SU-DHL-6 (cell line): ENCODE measurements around the gene AKR1C1.

ENCODE experiments used
- EZH2phosphoT487 ChIP-seq: fragments of 200-600 bp; sonication (generic), shearing (Covaris generic); conservative IDR thresholded peaks from 2 replicates; pipeline ENCODE4 v1.6.1; 2018; ENCODE audit warnings: mild to moderate bottlenecking, antibody characterized with exemption, low read length, moderate library complexity, mixed read lengths
- TF ChIP-seq, protein P1 (sequence below): fragments of 200-600 bp; sonication (generic); IDR thresholded peaks from one replicate; pipeline ENCODE4 v1.5.1; 2017; ENCODE audit warnings: antibody characterized with exemption, mild to moderate bottlenecking, low read length, moderate library complexity; ENCODE audit not compliant: insufficient read depth, poor library complexity, severe bottlenecking

DNA sequence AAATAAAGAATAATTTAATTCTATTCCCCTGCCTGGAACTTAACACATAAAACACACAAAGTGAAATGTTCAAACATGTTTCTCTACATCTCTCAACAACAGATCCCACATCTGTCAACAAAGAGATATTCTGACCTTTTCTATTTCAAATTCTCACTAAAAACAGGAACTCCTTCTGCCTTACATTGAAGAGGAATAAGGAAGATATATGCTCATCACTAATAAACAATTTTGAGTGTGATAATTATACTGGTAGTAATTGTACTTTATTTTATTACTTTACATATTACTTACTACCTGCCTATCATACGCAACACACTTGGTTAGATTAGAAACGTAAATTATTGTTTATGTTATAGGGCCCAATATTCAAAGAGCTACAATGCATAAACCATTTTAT lies 27.0 kb downstream of the AKR1C1 start:
- TF ChIP-seq, protein P1, sequence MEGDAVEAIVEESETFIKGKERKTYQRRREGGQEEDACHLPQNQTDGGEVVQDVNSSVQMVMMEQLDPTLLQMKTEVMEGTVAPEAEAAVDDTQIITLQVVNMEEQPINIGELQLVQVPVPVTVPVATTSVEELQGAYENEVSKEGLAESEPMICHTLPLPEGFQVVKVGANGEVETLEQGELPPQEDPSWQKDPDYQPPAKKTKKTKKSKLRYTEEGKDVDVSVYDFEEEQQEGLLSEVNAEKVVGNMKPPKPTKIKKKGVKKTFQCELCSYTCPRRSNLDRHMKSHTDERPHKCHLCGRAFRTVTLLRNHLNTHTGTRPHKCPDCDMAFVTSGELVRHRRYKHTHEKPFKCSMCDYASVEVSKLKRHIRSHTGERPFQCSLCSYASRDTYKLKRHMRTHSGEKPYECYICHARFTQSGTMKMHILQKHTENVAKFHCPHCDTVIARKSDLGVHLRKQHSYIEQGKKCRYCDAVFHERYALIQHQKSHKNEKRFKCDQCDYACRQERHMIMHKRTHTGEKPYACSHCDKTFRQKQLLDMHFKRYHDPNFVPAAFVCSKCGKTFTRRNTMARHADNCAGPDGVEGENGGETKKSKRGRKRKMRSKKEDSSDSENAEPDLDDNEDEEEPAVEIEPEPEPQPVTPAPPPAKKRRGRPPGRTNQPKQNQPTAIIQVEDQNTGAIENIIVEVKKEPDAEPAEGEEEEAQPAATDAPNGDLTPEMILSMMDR, result no peak
- TF ChIP-seq EZH2phosphoT487, result no peak
